ENCODE measurements around the gene MEOX2.

MEOX2 gene

DNA sequence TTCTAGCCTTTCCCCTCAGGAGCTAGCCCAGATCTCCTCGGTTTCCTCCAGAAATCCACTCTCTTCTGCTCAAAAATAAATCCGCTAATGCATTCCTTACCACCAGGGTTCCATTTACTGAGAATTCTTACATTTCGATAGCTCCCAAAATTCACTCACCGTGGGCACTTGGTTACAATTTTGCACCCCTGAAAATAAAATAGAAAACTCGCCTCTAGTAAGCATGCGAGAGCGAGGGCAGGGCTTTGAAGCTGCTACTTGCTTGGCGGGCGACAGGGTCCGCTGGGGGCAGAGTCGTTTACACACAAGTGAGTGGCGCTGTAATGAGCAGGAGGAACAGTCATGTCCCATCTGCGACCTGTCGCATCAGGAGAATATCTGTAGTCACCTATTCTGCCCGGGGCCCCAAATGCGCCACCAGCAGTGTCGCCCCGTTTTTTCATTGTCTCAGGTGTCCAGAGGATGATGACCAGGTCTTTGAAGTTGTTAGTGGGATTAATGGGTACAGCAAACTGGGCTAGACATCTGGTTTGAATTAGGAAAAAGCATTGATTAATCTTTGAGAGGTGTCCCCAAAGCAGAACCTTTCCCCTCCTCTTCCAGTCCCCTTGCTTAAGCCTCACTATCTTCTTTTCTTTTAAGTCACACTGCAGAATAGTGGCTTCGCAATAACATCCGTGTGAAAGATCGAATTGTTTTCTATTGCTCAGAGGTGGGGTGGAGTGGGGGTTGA lies 1.2 kb upstream of the MEOX2 start:
- Histone ChIP-seq H3K9ac (ENCODE audit: low read length) (no peak overlapping the region), H3K9me2 (replicated peaks; ENCODE audit: insufficient read depth, low read length) (no peaks in the 10 kb centered on the region), H2AFZ (ENCODE audit: low read length) (no peak overlapping the region), H3K79me2 (ENCODE audit: low read length) (no peaks in the 10 kb centered on the region), H3K9me3 (replicated peaks; ENCODE audit: insufficient read depth, low read length) (0 out of 2 replicates have a peak, but pooled peaks cover 2% of the 10 kb centered on the region), H3K4me3 (ENCODE audit: low read length) (no peak overlapping the region), H3K27me3 (replicated peaks; ENCODE audit: insufficient read depth, low read length) (no peaks in the 10 kb centered on the region), H3K4me1 (ENCODE audit: low read length) (no peaks in the 10 kb centered on the region), H3F3A (ENCODE audit: insufficient read depth, low read length) (no peaks in the 10 kb centered on the region), H3K4me2 (ENCODE audit: low read depth, low read length) (no peak overlapping the region), H3K27ac (ENCODE audit: low read length) (no peak overlapping the region), H3K36me3 (replicated peaks; ENCODE audit: insufficient read depth, low read length) (no peaks in the 10 kb centered on the region), H4K20me1 (ENCODE audit: insufficient read depth, low read length) (no peaks in the 10 kb centered on the region)
- TF ChIP-seq EZH2phosphoT487 (IDR thresholded peaks at IDR 0.05; ENCODE audit: low read length) (no peak), EZH2 (optimal IDR thresholded peaks at IDR 0.05; ENCODE audit: low read depth, low read length) (no peak)
- TF ChIP-seq, protein P1, sequence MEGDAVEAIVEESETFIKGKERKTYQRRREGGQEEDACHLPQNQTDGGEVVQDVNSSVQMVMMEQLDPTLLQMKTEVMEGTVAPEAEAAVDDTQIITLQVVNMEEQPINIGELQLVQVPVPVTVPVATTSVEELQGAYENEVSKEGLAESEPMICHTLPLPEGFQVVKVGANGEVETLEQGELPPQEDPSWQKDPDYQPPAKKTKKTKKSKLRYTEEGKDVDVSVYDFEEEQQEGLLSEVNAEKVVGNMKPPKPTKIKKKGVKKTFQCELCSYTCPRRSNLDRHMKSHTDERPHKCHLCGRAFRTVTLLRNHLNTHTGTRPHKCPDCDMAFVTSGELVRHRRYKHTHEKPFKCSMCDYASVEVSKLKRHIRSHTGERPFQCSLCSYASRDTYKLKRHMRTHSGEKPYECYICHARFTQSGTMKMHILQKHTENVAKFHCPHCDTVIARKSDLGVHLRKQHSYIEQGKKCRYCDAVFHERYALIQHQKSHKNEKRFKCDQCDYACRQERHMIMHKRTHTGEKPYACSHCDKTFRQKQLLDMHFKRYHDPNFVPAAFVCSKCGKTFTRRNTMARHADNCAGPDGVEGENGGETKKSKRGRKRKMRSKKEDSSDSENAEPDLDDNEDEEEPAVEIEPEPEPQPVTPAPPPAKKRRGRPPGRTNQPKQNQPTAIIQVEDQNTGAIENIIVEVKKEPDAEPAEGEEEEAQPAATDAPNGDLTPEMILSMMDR (IDR thresholded peaks at IDR 0.05; ENCODE audit: low read length): no peak
- no peak for DNase-seq

DNA sequence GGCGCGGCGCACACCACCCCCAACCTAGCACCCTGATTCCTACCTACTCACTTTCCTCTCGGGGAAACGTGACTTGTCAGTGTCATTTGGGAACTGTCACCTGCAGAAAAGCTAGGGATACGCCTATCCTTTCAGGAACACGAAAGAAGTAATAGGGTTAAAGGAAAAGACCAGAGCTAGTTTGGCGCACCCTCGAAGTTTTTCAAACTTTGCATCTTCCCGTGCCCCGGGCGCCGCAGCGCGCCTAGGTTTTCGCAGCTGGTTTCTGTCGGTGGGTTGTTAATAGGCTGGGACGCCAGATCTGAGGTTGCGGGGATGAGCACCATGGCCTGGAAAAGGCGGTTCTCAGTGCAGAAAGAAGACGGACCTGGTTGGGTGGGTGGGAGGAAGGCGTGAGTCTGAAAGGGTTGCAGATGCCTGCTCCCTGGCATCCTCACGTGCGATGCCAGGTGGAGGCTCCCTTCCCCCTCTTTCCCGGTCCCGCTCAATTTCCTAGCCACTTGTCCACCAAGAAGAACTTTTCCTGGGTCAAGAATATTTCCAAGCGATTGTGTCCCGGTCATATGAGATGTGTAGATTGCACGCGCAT lies 568 bp upstream of the MEOX2 start:
- H3F3A ChIP-seq (ENCODE audit: insufficient read depth, low read length): no peaks in the 10 kb centered on the region
- no peak overlapping the region for H3K4me2 ChIP-seq (ENCODE audit: low read depth, low read length)
- H3K36me3 ChIP-seq (replicated peaks; ENCODE audit: insufficient read depth, low read length): no peaks in the 10 kb centered on the region
- no peaks in the 10 kb centered on the region for H4K20me1 ChIP-seq (ENCODE audit: insufficient read depth, low read length)
- no peaks in the 10 kb centered on the region for H3K9me2 ChIP-seq (replicated peaks; ENCODE audit: insufficient read depth, low read length)
- no peak overlapping the region for H3K9ac ChIP-seq (ENCODE audit: low read length)
- no peak for DNase-seq
- H3K27me3 ChIP-seq (replicated peaks; ENCODE audit: insufficient read depth, low read length): no peaks in the 10 kb centered on the region
- no peak overlapping the region for H2AFZ ChIP-seq (ENCODE audit: low read length)
- TF ChIP-seq, protein P1 (IDR thresholded peaks at IDR 0.05; ENCODE audit: low read length): no peak
- TF ChIP-seq EZH2 (optimal IDR thresholded peaks at IDR 0.05; ENCODE audit: low read depth, low read length) (no peak), EZH2phosphoT487 (IDR thresholded peaks at IDR 0.05; ENCODE audit: low read length) (no peak)
- no peaks in the 10 kb centered on the region for H3K4me1 ChIP-seq (ENCODE audit: low read length)
- no peak overlapping the region for H3K4me3 ChIP-seq (ENCODE audit: low read length)
- no peak overlapping the region for H3K27ac ChIP-seq (ENCODE audit: low read length)
- no peaks in the 10 kb centered on the region for H3K79me2 ChIP-seq (ENCODE audit: low read length)
- 0 out of 2 replicates have a peak, but pooled peaks cover 2% of the 10 kb centered on the region for H3K9me3 ChIP-seq (replicated peaks; ENCODE audit: insufficient read depth, low read length)

DNA sequence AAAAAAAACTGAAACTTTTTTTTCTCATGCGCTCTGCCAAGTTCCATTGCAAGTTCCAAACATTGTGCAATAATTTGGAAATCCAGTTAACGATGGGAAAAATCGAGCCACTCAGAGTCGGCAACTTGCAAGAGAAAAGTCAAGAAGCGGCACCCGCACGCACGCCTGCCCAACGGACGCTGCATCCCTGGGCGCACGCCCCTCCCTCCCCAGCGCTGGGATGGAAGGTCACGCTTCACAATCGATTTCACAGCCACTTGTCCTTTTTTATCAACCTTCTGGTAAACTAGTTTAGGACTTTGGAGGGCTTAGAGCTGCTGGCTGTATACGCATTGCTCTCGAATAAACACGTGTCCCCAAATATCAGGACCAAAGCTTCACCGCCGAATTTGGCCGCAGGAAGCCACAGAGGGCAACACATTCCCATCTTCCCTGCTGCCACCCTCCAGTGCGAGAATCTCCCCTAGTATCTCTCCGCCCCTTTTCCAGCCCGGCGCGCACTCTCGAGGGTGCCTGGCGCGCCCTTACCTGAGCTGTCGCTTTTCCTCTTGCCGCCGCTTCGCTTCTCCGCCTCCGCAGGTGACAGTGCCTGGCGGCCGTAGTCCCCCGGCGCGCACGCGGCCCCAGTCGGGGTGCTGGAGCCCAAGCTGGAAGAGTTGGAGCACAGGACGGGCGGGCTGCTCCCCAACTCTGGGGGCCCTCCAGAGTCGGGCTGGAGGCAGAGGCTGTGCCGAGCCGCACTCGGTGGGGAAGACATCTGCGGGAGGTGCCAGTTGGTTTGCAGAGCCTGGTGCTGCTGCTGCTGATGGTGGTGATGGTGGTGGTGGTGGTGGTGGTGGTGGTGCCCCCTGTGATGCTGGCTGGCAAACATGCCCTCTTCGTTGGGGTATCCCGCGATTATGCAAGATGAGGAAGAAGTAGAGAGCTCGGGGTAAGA lies 857 bp downstream of the MEOX2 start:
- no peak overlapping the region for H2AFZ ChIP-seq (ENCODE audit: low read length)
- no peaks in the 10 kb centered on the region for H3K9me2 ChIP-seq (replicated peaks; ENCODE audit: insufficient read depth, low read length)
- H3K36me3 ChIP-seq (replicated peaks; ENCODE audit: insufficient read depth, low read length): no peaks in the 10 kb centered on the region
- H3K4me1 ChIP-seq (ENCODE audit: low read length): no peaks in the 10 kb centered on the region
- no peak overlapping the region for H3K4me2 ChIP-seq (ENCODE audit: low read depth, low read length)
- H3K9me3 ChIP-seq (replicated peaks; ENCODE audit: insufficient read depth, low read length): 0 out of 2 replicates have a peak, but pooled peaks cover 2% of the 10 kb centered on the region
- H3F3A ChIP-seq (ENCODE audit: insufficient read depth, low read length): no peaks in the 10 kb centered on the region
- no peaks in the 10 kb centered on the region for H3K27me3 ChIP-seq (replicated peaks; ENCODE audit: insufficient read depth, low read length)
- H3K9ac ChIP-seq (ENCODE audit: low read length): no peak overlapping the region
- no peak for DNase-seq
- H3K4me3 ChIP-seq (ENCODE audit: low read length): no peak overlapping the region
- H3K27ac ChIP-seq (ENCODE audit: low read length): no peak overlapping the region
- TF ChIP-seq EZH2phosphoT487 (IDR thresholded peaks at IDR 0.05; ENCODE audit: low read length): no peak
- TF ChIP-seq, protein P1 (IDR thresholded peaks at IDR 0.05; ENCODE audit: low read length): no peak
- no peak for TF ChIP-seq EZH2 (optimal IDR thresholded peaks at IDR 0.05; ENCODE audit: low read depth, low read length)
- no peaks in the 10 kb centered on the region for H3K79me2 ChIP-seq (ENCODE audit: low read length)
- no peaks in the 10 kb centered on the region for H4K20me1 ChIP-seq (ENCODE audit: insufficient read depth, low read length)

Measured in MM.1S (cell line).